Right lobe of liver (tissue), 6 donors: ENCODE results near the gene FLOT1. TPM values are rescaled to one million over a fixed set of nuclear protein-coding genes. Genes with fewer than 3 reads are reported as not detected.
A peak's percentile ranks its signal among the peaks of the same experiment; 100 is the strongest.
"Not testable (repeated sequence)": the region's sequence is repeated elsewhere in the genome, so short reads cannot be mapped to it uniquely, and the experiment has no call there.

Experiments
- ATAC-seq, 4 donors: fragments of 200-7000 bp; cut with Tn5 transposase; one replicate each; pipeline ENCODE4 v1.9.1; 2020; ENCODE audit warnings: mild to moderate bottlenecking in 4 of 4, moderate library complexity in 4 of 4
- DNase-seq, 3 donors: peaks; one replicate each; pipeline ENCODE4 v3.0.0-alpha.2; 2020
- H3K27ac ChIP-seq, 3 donors: fragments of 200-600 bp; one replicate each; pipeline ENCODE4 v1.8.0; 2022
- H3K27me3 ChIP-seq, 2 donors: fragments of 200-600 bp; one replicate each; pipeline ENCODE4 v1.8.0; 2022
- H3K36me3 ChIP-seq, 4 donors: fragments of 200-600 bp; sonication (generic) in 1 of 4; one replicate each; pipeline versions ENCODE4 v1.5.1 to v1.8.0; 2017 to 2022; ENCODE audit warnings: control low read depth in 1 of 4
- H3K4me1 ChIP-seq, 4 donors: fragments of 200-600 bp; sonication (generic) in 1 of 4; one replicate each; pipeline versions ENCODE4 v1.5.1 to v1.8.0; 2017 to 2022; ENCODE audit warnings: control low read depth in 1 of 4
- H3K4me3 ChIP-seq, 3 donors: fragments of 200-600 bp; one replicate each; pipeline ENCODE4 v1.8.0; 2022
- H3K9me3 ChIP-seq, 4 donors: fragments of 200-600 bp; sonication (generic) in 1 of 4; one replicate each; pipeline versions ENCODE4 v1.5.1 to v1.8.0; 2017 to 2022; ENCODE audit warnings: control low read depth in 1 of 4
- POLR2A ChIP-seq: fragments of 450-650 bp; IDR thresholded peaks from one replicate; pipeline ENCODE4 v1.6.1; 2017; ENCODE audit warnings: antibody characterized with exemption, mild to moderate bottlenecking
- WGBS: methylation state at CpG from one replicate; pipeline ENCODE4 v1.1.6; 2018; ENCODE audit warnings: low coverage, low lambda C conversion rate; ENCODE audit not compliant: insufficient coverage; ENCODE audit errors: missing lambda C conversion rate; 5-methylcytosine and 5-hydroxymethylcytosine counted together
- intact Hi-C, 2 donors: fragments of 100-400 bp; cut with DNase I; formaldehyde crosslinking; loops; one replicate each; pipeline versions ENCODE4 v1.11.2 to v1.14.1; 2022
- total RNA-seq, 6 experiments: library from RNA; depleted of rRNA in 2 of 6; stranded (reverse); fragments of >200 nt in 2 of 6; fragmentation: NEBNext Ultra II Directional in 3 of 6; extraction: Animal tissue kit (Norgen Biotek cat#: 25700) in 3 of 6; gene quantifications; one replicate each; pipeline versions ENCODE4 v1.1.0 to v1.2.4, GENCODE V29; 2016 to 2023
- TF ChIP-seq, protein P1 (sequence below), 4 donors: fragments of 200-600 bp in 3 of 4; fragments of 450-650 bp in 1 of 4; IDR thresholded peaks; one replicate each; pipeline versions ENCODE4 v1.5.1 to v1.8.0; 2016 to 2022; ENCODE audit warnings: antibody characterized with exemption in 4 of 4, mild to moderate bottlenecking in 2 of 4
- donor health status: DM: no; HTN: yes; CAD: no.
- donor health status: DM: no; HTN: no; CAD: no.
- donor health status: DM: no; HTN: no; CAD: no.
- donor health status: DM: no; HTN: yes; CAD: no.
- donor health status: DM: no; HTN: yes; CAD: no.

Gene FLOT1
- total RNA-seq, 6 experiments from 2014 or later, result 37.1 to 92.2 (median 73.5) TPM

DNA sequence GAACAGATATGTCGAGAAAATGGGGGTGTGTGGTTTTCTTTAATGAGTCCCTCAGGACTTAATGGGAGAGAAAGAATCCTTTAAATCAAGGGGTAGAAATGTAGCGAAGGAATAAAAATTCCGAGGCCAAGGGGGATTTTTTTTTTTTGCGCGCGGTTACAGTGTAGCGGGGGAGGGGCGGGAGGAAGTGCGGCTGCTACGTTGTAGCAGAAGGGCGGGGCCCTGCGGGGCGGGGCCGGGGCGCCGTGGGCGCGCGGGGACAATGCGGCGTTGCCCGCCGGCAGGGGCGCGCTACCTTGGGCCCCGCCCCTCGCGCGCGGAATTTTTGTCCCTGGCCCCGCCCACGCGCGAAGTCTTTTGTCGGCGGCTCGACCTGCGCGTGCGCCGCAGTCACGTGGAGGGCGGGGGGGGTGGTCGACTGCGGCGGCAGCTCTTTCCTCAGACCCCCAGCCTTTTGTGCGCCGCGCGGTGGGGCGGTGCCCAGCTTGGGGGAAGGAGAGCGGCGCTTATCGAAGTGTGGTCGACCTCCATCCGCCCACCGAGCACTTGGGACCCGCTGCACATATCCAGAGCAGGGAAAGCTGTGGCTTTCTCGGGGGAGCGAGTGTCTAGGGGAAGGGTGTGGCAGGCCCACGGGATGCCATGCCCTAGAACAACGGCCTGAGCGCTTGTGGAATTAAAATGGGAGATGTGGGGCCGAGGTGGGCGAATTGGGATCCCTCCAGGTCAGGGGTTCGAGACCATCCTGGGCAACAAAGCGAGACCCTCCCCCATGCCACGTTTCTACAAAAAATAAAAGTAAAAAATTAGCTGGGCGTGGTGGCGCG, 21.1 kb downstream of the FLOT1 start:
- Histone ChIP-seq H3K9me3 (no peaks in the 10 kb centered on the region), H3K27me3 (no peaks in the 10 kb centered on the region), H3K36me3 (peaks cover 9 to 34% (median 19%) of the 10 kb centered on the region in 4 donors), H3K4me1 (peaks cover 0 to 35% (median 16%) of the 10 kb centered on the region in 4 donors), H3K4me3 (peak overlapping the region; percentile 88 to 94 (median 91)), H3K27ac (peak overlapping the region; percentile 81 to 91 (median 90))
- DNase-seq (peak; percentile 93 to 94 (median 93)), ATAC-seq (peak; percentile 60 to 70 (median 65))
- TF ChIP-seq POLR2A, result no peak
- TF ChIP-seq, protein P1, sequence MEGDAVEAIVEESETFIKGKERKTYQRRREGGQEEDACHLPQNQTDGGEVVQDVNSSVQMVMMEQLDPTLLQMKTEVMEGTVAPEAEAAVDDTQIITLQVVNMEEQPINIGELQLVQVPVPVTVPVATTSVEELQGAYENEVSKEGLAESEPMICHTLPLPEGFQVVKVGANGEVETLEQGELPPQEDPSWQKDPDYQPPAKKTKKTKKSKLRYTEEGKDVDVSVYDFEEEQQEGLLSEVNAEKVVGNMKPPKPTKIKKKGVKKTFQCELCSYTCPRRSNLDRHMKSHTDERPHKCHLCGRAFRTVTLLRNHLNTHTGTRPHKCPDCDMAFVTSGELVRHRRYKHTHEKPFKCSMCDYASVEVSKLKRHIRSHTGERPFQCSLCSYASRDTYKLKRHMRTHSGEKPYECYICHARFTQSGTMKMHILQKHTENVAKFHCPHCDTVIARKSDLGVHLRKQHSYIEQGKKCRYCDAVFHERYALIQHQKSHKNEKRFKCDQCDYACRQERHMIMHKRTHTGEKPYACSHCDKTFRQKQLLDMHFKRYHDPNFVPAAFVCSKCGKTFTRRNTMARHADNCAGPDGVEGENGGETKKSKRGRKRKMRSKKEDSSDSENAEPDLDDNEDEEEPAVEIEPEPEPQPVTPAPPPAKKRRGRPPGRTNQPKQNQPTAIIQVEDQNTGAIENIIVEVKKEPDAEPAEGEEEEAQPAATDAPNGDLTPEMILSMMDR (IDR thresholded peaks at IDR 0.05), result peak; percentile 38 to 64 (median 46)
- under 1% methylated on average over 13 of the region's 71 CpGs for whole genome bisulfite sequencing
- intact Hi-C loops, result loop anchor here in 1 of 2 donors (2.0 kb wide), 1 partner anchor 43 kb away; no protein-coding TSS in a partner anchor

DNA sequence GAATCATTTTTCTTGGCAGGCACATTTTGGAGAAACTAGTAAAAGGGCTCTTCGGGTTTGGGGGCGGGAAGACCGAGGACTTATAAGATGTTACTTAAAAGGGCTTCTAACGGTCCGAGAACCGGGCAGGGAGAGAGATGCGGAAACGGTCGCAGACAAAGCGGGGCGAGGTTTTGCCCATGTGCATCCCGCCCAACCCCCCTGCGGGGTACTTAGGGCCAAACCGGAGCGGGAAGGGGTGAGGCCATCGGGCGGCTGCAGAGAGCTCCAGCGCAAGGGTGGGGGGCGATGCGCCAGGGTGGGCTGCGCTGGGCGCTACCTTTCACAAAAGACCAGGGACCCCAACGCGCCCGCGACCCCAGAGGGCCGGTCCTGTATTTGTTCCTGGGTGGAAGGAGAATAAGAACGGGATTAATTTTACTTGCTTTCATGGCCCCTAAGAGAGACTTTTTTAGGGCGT, 21.7 kb downstream of the FLOT1 start:
- Histone ChIP-seq H3K9me3 (no peaks in the 10 kb centered on the region), H3K27ac (peak overlapping the region; percentile 81 to 91 (median 90)), H3K27me3 (no peaks in the 10 kb centered on the region), H3K4me1 (peaks cover 0 to 41% (median 16%) of the 10 kb centered on the region in 4 donors), H3K4me3 (peak overlapping the region; percentile 84 to 94 (median 91)), H3K36me3 (peaks cover 9 to 34% (median 19%) of the 10 kb centered on the region in 4 donors)
- WGBS, result under 1% methylated on average over 22 of the region's 29 CpGs
- intact Hi-C loops, result no loop called here
- TF ChIP-seq POLR2A, result no peak
- ATAC-seq (peak; percentile 18 to 25 (median 24)), DNase-seq (peak; percentile 81 to 85 (median 83))

DNA sequence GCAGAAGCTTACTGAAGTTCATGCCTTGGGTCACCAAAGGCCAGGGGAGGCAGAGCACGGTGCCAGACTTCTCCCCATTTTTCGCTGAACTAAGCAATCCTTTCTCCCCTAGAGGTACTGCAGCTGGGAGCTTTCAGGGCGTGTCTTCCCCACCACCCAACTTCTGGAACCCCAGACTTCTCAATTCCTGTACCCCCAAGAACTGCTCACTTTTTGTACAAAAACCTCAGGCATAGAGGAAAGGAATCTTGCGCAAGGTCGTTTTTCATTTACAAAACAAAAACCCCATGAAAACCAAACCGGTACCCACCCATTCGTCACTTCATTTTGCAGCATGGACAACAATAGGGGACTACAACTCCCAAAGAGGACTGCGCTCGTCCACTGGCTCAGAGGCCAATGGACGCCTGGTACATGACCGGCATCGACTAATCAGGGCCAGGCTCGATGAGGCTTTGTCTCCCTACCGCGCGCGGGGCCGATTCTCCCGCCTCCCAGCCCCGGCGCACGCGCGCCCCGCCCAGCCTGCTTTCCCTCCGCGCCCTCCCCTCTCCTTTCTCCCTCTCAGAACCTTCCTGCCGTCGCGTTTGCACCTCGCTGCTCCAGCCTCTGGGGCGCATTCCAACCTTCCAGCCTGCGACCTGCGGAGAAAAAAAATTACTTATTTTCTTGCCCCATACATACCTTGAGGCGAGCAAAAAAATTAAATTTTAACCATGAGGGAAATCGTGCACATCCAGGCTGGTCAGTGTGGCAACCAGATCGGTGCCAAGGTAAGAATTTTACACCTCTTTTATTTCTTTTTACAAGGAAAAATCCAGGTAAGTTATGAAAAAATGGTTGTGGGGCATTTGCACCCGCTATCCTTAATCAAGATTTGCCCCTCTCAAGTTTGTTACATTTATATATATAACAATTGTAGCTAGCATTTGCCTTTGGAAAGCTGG, 22.4 kb downstream of the FLOT1 start, which contains the start of gene TUBB:
TUBB (plus strand) TSS at position 562 of the 947 bp plus-strand sequence; CDS start at position 717, 155 bp downstream.
- no peaks in the 10 kb centered on the region for H3K9me3 ChIP-seq
- peaks cover 0 to 41% (median 16%) of the 10 kb centered on the region in 4 donors for H3K4me1 ChIP-seq
- under 1% methylated on average over 36 of the region's 38 CpGs for WGBS
- H3K36me3 ChIP-seq, result peaks cover 9 to 29% (median 19%) of the 10 kb centered on the region in 4 donors
- no peaks in the 10 kb centered on the region for H3K27me3 ChIP-seq
- ATAC-seq, result peak; percentile 69 to 82 (median 75)
- peak within 1 kb of the TSS; percentile 84 to 94 (median 91) for H3K4me3 ChIP-seq
- peak within 1 kb of the TSS; percentile 81 to 91 (median 90) for H3K27ac ChIP-seq
- intact Hi-C loops, result no loop called here
- DNase-seq, result peak; percentile 97 to 98 (median 98)
- TF ChIP-seq POLR2A, result peak; percentile 95
- TF ChIP-seq, protein P1 (IDR thresholded peaks at IDR 0.05), result peak in 1 of 4 donors; percentile 14

DNA sequence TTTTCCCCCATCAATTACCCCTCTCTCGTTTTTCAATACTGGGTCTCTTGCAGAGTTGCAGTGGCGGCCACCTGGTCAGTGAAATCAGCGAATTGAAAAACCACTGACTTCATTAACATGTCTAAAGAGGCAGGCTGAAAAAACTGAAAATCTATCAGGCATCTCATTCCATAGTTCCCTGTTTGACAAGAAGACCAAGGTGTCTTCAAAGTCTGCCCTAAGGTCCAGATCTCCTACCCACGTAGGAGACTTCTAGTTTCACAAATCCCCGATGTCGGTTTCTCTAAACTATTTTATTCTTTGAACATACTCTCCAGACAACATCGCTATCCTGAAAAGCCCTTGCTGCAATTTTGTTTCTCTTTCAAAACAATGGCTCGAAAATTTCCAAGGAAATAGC, 23.1 kb downstream of the FLOT1 start:
- Histone ChIP-seq H3K27me3 (no peaks in the 10 kb centered on the region), H3K27ac (peak overlapping the region; percentile 45 to 90 (median 77)), H3K9me3 (no peaks in the 10 kb centered on the region), H3K36me3 (peaks cover 5 to 22% (median 14%) of the 10 kb centered on the region in 4 donors), H3K4me3 (peak overlapping the region; percentile 84 to 94 (median 91)), H3K4me1 (peaks cover 0 to 41% (median 16%) of the 10 kb centered on the region in 4 donors)
- 15% methylated on average over 8 of the region's 8 CpGs for WGBS
- TF ChIP-seq, protein P1 (IDR thresholded peaks at IDR 0.05), result no peak
- TF ChIP-seq POLR2A, result no peak
- ATAC-seq, result no peak
- intact Hi-C loops, result no loop called here
- DNase-seq, result peak in 1 of 3 donors; percentile 24

DNA sequence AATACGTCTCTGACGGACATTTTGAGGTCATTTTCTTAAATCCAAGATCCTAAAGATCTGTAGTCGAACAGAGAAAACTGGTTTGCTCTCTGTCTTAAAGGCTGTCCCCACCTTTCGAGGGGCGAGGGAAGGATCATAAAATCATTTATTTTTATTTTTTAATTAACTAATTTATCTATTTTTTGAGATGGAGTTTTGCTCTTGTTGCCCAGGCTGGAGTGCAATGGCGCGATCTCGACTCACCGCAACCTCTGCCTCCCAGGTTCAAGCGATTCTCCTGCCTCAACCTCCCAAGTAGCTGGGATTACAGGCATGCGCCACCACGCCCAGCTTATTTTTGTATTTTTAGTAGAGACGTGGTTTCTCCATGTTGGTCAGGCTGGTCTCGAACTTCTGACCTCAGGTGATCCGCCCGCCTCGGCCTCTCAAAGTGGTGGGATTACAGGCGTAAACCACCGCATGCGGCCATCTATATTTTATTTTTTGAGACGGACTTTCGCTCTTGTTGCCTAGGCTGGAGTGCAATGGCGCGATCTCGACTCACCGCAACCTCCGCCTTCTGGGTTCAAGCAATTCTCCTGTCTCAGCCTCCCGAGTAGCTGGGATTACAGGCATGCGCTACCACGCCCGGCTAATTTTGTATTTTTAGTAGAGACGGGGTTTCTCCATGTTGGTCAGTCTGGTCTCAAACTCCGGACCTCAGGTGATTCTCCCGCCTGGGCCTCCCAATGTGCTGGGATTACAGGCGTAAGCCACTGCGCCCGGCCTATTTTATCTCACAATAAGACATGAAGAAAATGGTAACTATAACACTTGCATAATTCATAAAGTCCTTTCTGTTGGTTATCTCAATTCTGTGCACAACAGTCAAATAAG, 24.4 kb downstream of the FLOT1 start:
- Histone ChIP-seq H3K4me1 (peaks cover 0 to 40% (median 12%) of the 10 kb centered on the region in 4 donors), H3K4me3 (peak overlapping the region; percentile 4 to 49 (median 33)), H3K27ac (peak overlapping the region; percentile 55 to 86 (median 65)), H3K36me3 (peaks cover 0 to 16% (median 9%) of the 10 kb centered on the region in 4 donors)
- H3K9me3 ChIP-seq, ATAC-seq, H3K27me3 ChIP-seq, intact Hi-C loops: not testable (repeated sequence)
- peak in 1 of 3 donors; percentile 41 for DNase-seq
- WGBS, result 62% methylated on average over 19 of the region's 37 CpGs
